ENCODE data around the gene B3GNT5. TPM values are rescaled to one million over a fixed set of nuclear protein-coding genes. Genes with fewer than 3 reads are reported as not detected.

The B3GNT5 gene
- total and polyA plus RNA-seq, 5 donors from 2014 or later: 0.23 to 2.2 (median 0.38) TPM

GRCh38 chr3:183267140-183267539 is 14.1 kb downstream of the B3GNT5 start:
- H3K4me1 Mint-ChIP-seq: no peaks in the 10 kb centered on the region
- no peak for ATAC-seq (ENCODE audit: low read depth in 2 of 2)
- H3K4me3 ChIP-seq (ENCODE audit: low read depth, low read length): no peak overlapping the region

GRCh38 chr3:183268366-183268765 is 15.3 kb downstream of the B3GNT5 start:
- Histone ChIP-seq H3K36me3 (ENCODE audit: control insufficient read depth, insufficient read depth, low read length) (peaks cover 3% of the 10 kb centered on the region), H3K4me1 (ENCODE audit: control insufficient read depth, insufficient read depth, low read length, poor library complexity, severe bottlenecking) (no peaks in the 10 kb centered on the region), H3K27me3 (ENCODE audit: control insufficient read depth, insufficient read depth, low read length) (no peaks in the 10 kb centered on the region), H3K4me3 (ENCODE audit: low read depth, low read length) (no peak overlapping the region), H3K9me3 (ENCODE audit: control insufficient read depth in 2 of 2, low read length in 2 of 2) (no peaks in the 10 kb centered on the region), H3K27ac (ENCODE audit: insufficient read depth, low read length, poor library complexity, severe bottlenecking) (no peak overlapping the region)
- ATAC-seq (ENCODE audit: low read depth in 2 of 2): no peak
- H3K4me3 Mint-ChIP-seq: no peak overlapping the region
- no peaks in the 10 kb centered on the region for H3K27me3 Mint-ChIP-seq
- no peaks in the 10 kb centered on the region for H3K4me1 Mint-ChIP-seq
- no peaks in the 10 kb centered on the region for H3K36me3 Mint-ChIP-seq
- no peaks in the 10 kb centered on the region for H3K9me3 Mint-ChIP-seq
- H3K27ac Mint-ChIP-seq: no peak overlapping the region
- DNase-seq: no peak

More at GRCh38 chr3:183267140-183267539, 14.1 kb downstream of the B3GNT5 start:
- no peaks in the 10 kb centered on the region for H3K27me3 Mint-ChIP-seq
- DNase-seq: no peak
- H3K9me3 Mint-ChIP-seq: no peaks in the 10 kb centered on the region
- Histone ChIP-seq H3K4me1 (ENCODE audit: control insufficient read depth, insufficient read depth, low read length, poor library complexity, severe bottlenecking) (no peaks in the 10 kb centered on the region), H3K9me3 (ENCODE audit: control insufficient read depth in 2 of 2, low read length in 2 of 2) (no peaks in the 10 kb centered on the region), H3K36me3 (ENCODE audit: control insufficient read depth, insufficient read depth, low read length) (peaks cover 3% of the 10 kb centered on the region), H3K27me3 (ENCODE audit: control insufficient read depth, insufficient read depth, low read length) (no peaks in the 10 kb centered on the region), H3K27ac (ENCODE audit: insufficient read depth, low read length, poor library complexity, severe bottlenecking) (no peak overlapping the region)
- no peak overlapping the region for H3K4me3 Mint-ChIP-seq
- H3K27ac Mint-ChIP-seq: no peak overlapping the region
- no peaks in the 10 kb centered on the region for H3K36me3 Mint-ChIP-seq

GRCh38 chr3:183269345-183269744 is 16.3 kb downstream of the B3GNT5 start:
- H3K4me3 Mint-ChIP-seq: no peak overlapping the region
- peaks cover 3% of the 10 kb centered on the region for H3K36me3 ChIP-seq (ENCODE audit: control insufficient read depth, insufficient read depth, low read length)
- DNase-seq: no peak
- H3K4me3 ChIP-seq (ENCODE audit: low read depth, low read length): no peak overlapping the region
- H3K27me3 ChIP-seq (ENCODE audit: control insufficient read depth, insufficient read depth, low read length): no peaks in the 10 kb centered on the region
- no peaks in the 10 kb centered on the region for H3K36me3 Mint-ChIP-seq
- H3K4me1 ChIP-seq (ENCODE audit: control insufficient read depth, insufficient read depth, low read length, poor library complexity, severe bottlenecking): no peaks in the 10 kb centered on the region
- no peak for ATAC-seq (ENCODE audit: low read depth in 2 of 2)
- no peaks in the 10 kb centered on the region for H3K4me1 Mint-ChIP-seq
- no peaks in the 10 kb centered on the region for H3K27me3 Mint-ChIP-seq
- H3K27ac Mint-ChIP-seq: no peak overlapping the region
- no peaks in the 10 kb centered on the region for H3K9me3 ChIP-seq (ENCODE audit: control insufficient read depth in 2 of 2, low read length in 2 of 2)
- no peaks in the 10 kb centered on the region for H3K9me3 Mint-ChIP-seq
- no peak overlapping the region for H3K27ac ChIP-seq (ENCODE audit: insufficient read depth, low read length, poor library complexity, severe bottlenecking)

GRCh38 chr3:183270344-183270743 is 17.3 kb downstream of the B3GNT5 start:
- no peak for ATAC-seq (ENCODE audit: low read depth in 2 of 2)
- H3K9me3 Mint-ChIP-seq: no peaks in the 10 kb centered on the region
- Histone ChIP-seq H3K27me3 (ENCODE audit: control insufficient read depth, insufficient read depth, low read length) (no peaks in the 10 kb centered on the region), H3K27ac (ENCODE audit: insufficient read depth, low read length, poor library complexity, severe bottlenecking) (no peak overlapping the region), H3K4me3 (ENCODE audit: low read depth, low read length) (no peak overlapping the region), H3K4me1 (ENCODE audit: control insufficient read depth, insufficient read depth, low read length, poor library complexity, severe bottlenecking) (no peaks in the 10 kb centered on the region), H3K9me3 (ENCODE audit: control insufficient read depth in 2 of 2, low read length in 2 of 2) (no peaks in the 10 kb centered on the region), H3K36me3 (ENCODE audit: control insufficient read depth, insufficient read depth, low read length) (peaks cover 3% of the 10 kb centered on the region)
- peaks cover 0 to 5% (median 0%) of the 10 kb centered on the region in 4 donors for H3K4me1 Mint-ChIP-seq
- no peaks in the 10 kb centered on the region for H3K36me3 Mint-ChIP-seq
- no peak for DNase-seq
- no peaks in the 10 kb centered on the region for H3K27me3 Mint-ChIP-seq
- no peak overlapping the region for H3K27ac Mint-ChIP-seq
- no peak overlapping the region for H3K4me3 Mint-ChIP-seq

GRCh38 chr3:183272142-183272541 is 19.1 kb downstream of the B3GNT5 start:
- no peak for ATAC-seq (ENCODE audit: low read depth in 2 of 2)
- no peaks in the 10 kb centered on the region for H3K36me3 ChIP-seq (ENCODE audit: control insufficient read depth, insufficient read depth, low read length)
- no peak overlapping the region for H3K27ac Mint-ChIP-seq
- no peak overlapping the region for H3K4me3 Mint-ChIP-seq
- no peaks in the 10 kb centered on the region for H3K4me1 ChIP-seq (ENCODE audit: control insufficient read depth, insufficient read depth, low read length, poor library complexity, severe bottlenecking)
- no peak overlapping the region for H3K27ac ChIP-seq (ENCODE audit: insufficient read depth, low read length, poor library complexity, severe bottlenecking)
- no peaks in the 10 kb centered on the region for H3K27me3 Mint-ChIP-seq
- DNase-seq: no peak
- H3K27me3 ChIP-seq (ENCODE audit: control insufficient read depth, insufficient read depth, low read length): no peaks in the 10 kb centered on the region
- H3K4me1 Mint-ChIP-seq: peaks cover 0 to 5% (median 2%) of the 10 kb centered on the region in 4 donors
- H3K4me3 ChIP-seq (ENCODE audit: low read depth, low read length): no peak overlapping the region
- no peaks in the 10 kb centered on the region for H3K9me3 ChIP-seq (ENCODE audit: control insufficient read depth in 2 of 2, low read length in 2 of 2)
- no peaks in the 10 kb centered on the region for H3K36me3 Mint-ChIP-seq
- no peaks in the 10 kb centered on the region for H3K9me3 Mint-ChIP-seq

GRCh38 chr3:183272791-183273190 is 19.7 kb downstream of the B3GNT5 start:
- Histone ChIP-seq H3K9me3 (ENCODE audit: control insufficient read depth in 2 of 2, low read length in 2 of 2) (no peaks in the 10 kb centered on the region), H3K27ac (ENCODE audit: insufficient read depth, low read length, poor library complexity, severe bottlenecking) (no peak overlapping the region), H3K4me3 (ENCODE audit: low read depth, low read length) (no peak overlapping the region), H3K36me3 (ENCODE audit: control insufficient read depth, insufficient read depth, low read length) (no peaks in the 10 kb centered on the region), H3K27me3 (ENCODE audit: control insufficient read depth, insufficient read depth, low read length) (no peaks in the 10 kb centered on the region), H3K4me1 (ENCODE audit: control insufficient read depth, insufficient read depth, low read length, poor library complexity, severe bottlenecking) (no peaks in the 10 kb centered on the region)
- H3K36me3 Mint-ChIP-seq: no peaks in the 10 kb centered on the region
- no peak overlapping the region for H3K4me3 Mint-ChIP-seq
- no peak for DNase-seq
- no peak overlapping the region for H3K27ac Mint-ChIP-seq
- no peak for ATAC-seq (ENCODE audit: low read depth in 2 of 2)
- no peaks in the 10 kb centered on the region for H3K9me3 Mint-ChIP-seq
- peaks cover 0 to 5% (median 2%) of the 10 kb centered on the region in 4 donors for H3K4me1 Mint-ChIP-seq
- H3K27me3 Mint-ChIP-seq: no peaks in the 10 kb centered on the region

- no peaks in the 10 kb centered on the region for H3K9me3 Mint-ChIP-seq
- Histone ChIP-seq H3K4me3 (ENCODE audit: low read depth, low read length) (no peak overlapping the region), H3K27ac (ENCODE audit: insufficient read depth, low read length, poor library complexity, severe bottlenecking) (no peak overlapping the region), H3K4me1 (ENCODE audit: control insufficient read depth, insufficient read depth, low read length, poor library complexity, severe bottlenecking) (no peaks in the 10 kb centered on the region), H3K36me3 (ENCODE audit: control insufficient read depth, insufficient read depth, low read length) (no peaks in the 10 kb centered on the region), H3K9me3 (ENCODE audit: control insufficient read depth in 2 of 2, low read length in 2 of 2) (no peaks in the 10 kb centered on the region), H3K27me3 (ENCODE audit: control insufficient read depth, insufficient read depth, low read length) (no peaks in the 10 kb centered on the region)
- H3K36me3 Mint-ChIP-seq: no peaks in the 10 kb centered on the region
- ATAC-seq (ENCODE audit: low read depth in 2 of 2) (no peak), DNase-seq (no peak)
- H3K27me3 Mint-ChIP-seq: no peaks in the 10 kb centered on the region
- H3K27ac Mint-ChIP-seq: peak overlapping the region in 1 of 3 donors; percentile 6
- peaks cover 0 to 5% (median 2%) of the 10 kb centered on the region in 4 donors for H3K4me1 Mint-ChIP-seq
- no peak overlapping the region for H3K4me3 Mint-ChIP-seq
These were observed 21.6 kb downstream of the B3GNT5 start for GRCh38 chr3:183274609-183275008.

- peak; percentile 39 to 69 for ATAC-seq (ENCODE audit: low read depth in 2 of 2)
These were observed 22.4 kb downstream of the B3GNT5 start for GRCh38 chr3:183275418-183275817.

More at GRCh38 chr3:183275418-183275817, 22.4 kb downstream of the B3GNT5 start:
- Histone ChIP-seq H3K4me3 (ENCODE audit: low read depth, low read length) (no peak overlapping the region), H3K36me3 (ENCODE audit: control insufficient read depth, insufficient read depth, low read length) (no peaks in the 10 kb centered on the region), H3K27ac (ENCODE audit: insufficient read depth, low read length, poor library complexity, severe bottlenecking) (no peak overlapping the region), H3K4me1 (ENCODE audit: control insufficient read depth, insufficient read depth, low read length, poor library complexity, severe bottlenecking) (no peaks in the 10 kb centered on the region), H3K27me3 (ENCODE audit: control insufficient read depth, insufficient read depth, low read length) (no peaks in the 10 kb centered on the region), H3K9me3 (ENCODE audit: control insufficient read depth in 2 of 2, low read length in 2 of 2) (no peaks in the 10 kb centered on the region)
- DNase-seq: peak in 1 of 3 donors; percentile 19
- Mint-ChIP-seq H3K27ac (no peak overlapping the region), H3K36me3 (no peaks in the 10 kb centered on the region), H3K27me3 (no peaks in the 10 kb centered on the region), H3K9me3 (no peaks in the 10 kb centered on the region), H3K4me1 (peaks cover 0 to 5% (median 2%) of the 10 kb centered on the region in 4 donors), H3K4me3 (no peak overlapping the region)
